Endothelial cell of umbilical vein (primary cell): ENCODE results near the gene NTRK2. TPM values are rescaled to one million over a fixed set of nuclear protein-coding genes. Genes with fewer than 3 reads are reported as not detected.

Experiments
- BruUV-seq: library from RNA; stranded (reverse); fragments of 400-500 nt; replicated peaks from 2 replicates; lab custom pipeline; 2021; lab: Mats Ljungman, UMichigan
- CTCF ChIA-PET: fragments of 300-600, 350-600 bp; sonication (Branson Sonifier 250); formaldehyde crosslinking; loops from one replicate; lab custom pipeline; 2021; ENCODE audit warnings: antibody characterized with exemption, inconsistent platforms; lab: Charles Lee
- POLR2A ChIA-PET: fragments of 300-600, 350-600 bp; sonication (Branson Sonifier 250); formaldehyde crosslinking; loops from one replicate; lab custom pipeline; 2021; ENCODE audit warnings: antibody characterized with exemption, inconsistent platforms; lab: Charles Lee
- DNase-seq: peaks from one replicate; pipeline ENCODE4 v3.0.0-alpha.2; 2011; ENCODE audit warnings: low read depth, low spot score
- FAIRE-seq: peaks from 2 replicates; lab custom pipeline; 2011; peaks lifted over from hg19 to GRCh38; lab: Jason Lieb, UNC
- H2AFZ ChIP-seq: 2 replicates; pipeline ENCODE4 v1.6.0; 2012; ENCODE audit warnings: low read depth, low read length, control low read depth, inconsistent platforms
- H3K27ac ChIP-seq: 2 replicates; pipeline ENCODE4 v1.5.1; 2011; ENCODE audit warnings: low read depth, mild to moderate bottlenecking, control low read depth, low read length, moderate library complexity; ENCODE audit not compliant: insufficient read depth
- H3K27me3 ChIP-seq, 2 experiments: 2 replicates each; pipeline versions ENCODE4 v1.6.0 to v1.6.1; 2011; ENCODE audit warnings: low read length in 2 of 2, mixed read lengths in 1 of 2; ENCODE audit not compliant: control insufficient read depth in 2 of 2, insufficient read depth in 2 of 2
- H3K36me3 ChIP-seq, 2 experiments: 2 replicates in 1 of 2; 3 replicates in 1 of 2; pipeline ENCODE4 v1.5.1; 2011; ENCODE audit warnings: low read length in 2 of 2, mild to moderate bottlenecking in 1 of 2, moderate library complexity in 1 of 2; ENCODE audit not compliant: control insufficient read depth in 2 of 2, insufficient read depth in 2 of 2; ENCODE audit errors: extremely low read depth in 1 of 2
- H3K4me1 ChIP-seq: 3 replicates; pipeline ENCODE4 v1.5.1; 2011; ENCODE audit warnings: mild to moderate bottlenecking, low read length; ENCODE audit not compliant: control insufficient read depth, insufficient read depth; ENCODE audit errors: extremely low read depth
- H3K4me2 ChIP-seq: 2 replicates; pipeline ENCODE4 v1.6.1; 2011; ENCODE audit warnings: low read length, control low read depth, mixed read lengths; ENCODE audit not compliant: insufficient read depth
- H3K4me3 ChIP-seq, 3 experiments: fragments of 200-600 bp in 1 of 3; sonication (generic), shearing (Covaris generic) in 1 of 3; replicated peaks in 1 of 3; 2 replicates each; pipeline ENCODE4 v1.5.1; 2011 to 2016; ENCODE audit warnings: control low read depth in 3 of 3, low read length in 3 of 3, mild to moderate bottlenecking in 2 of 3, inconsistent platforms in 1 of 3, low read depth in 1 of 3, moderate library complexity in 1 of 3; ENCODE audit not compliant: insufficient read depth in 1 of 3
- H3K79me2 ChIP-seq: 2 replicates; pipeline ENCODE4 v1.6.0; 2012; ENCODE audit warnings: low read length, inconsistent platforms; ENCODE audit not compliant: control insufficient read depth, insufficient read depth
- H3K9ac ChIP-seq: replicated peaks from 2 replicates; pipeline ENCODE3; 2011; ENCODE audit warnings: low read length, control low read depth; ENCODE audit not compliant: insufficient read depth; ENCODE audit errors: extremely low read depth
- H3K9me1 ChIP-seq: replicated peaks from 3 replicates; pipeline ENCODE4 v1.6.0; 2011; ENCODE audit warnings: mild to moderate bottlenecking, low read length; ENCODE audit not compliant: control insufficient read depth, insufficient read depth; ENCODE audit errors: extremely low read depth
- H3K9me3 ChIP-seq: replicated peaks from 2 replicates; pipeline ENCODE4 v1.5.1; 2012; ENCODE audit warnings: low read length, inconsistent platforms; ENCODE audit not compliant: control insufficient read depth, insufficient read depth
- H4K20me1 ChIP-seq: replicated peaks from 2 replicates; pipeline ENCODE3; 2011; ENCODE audit warnings: mild to moderate bottlenecking, low read length; ENCODE audit not compliant: control insufficient read depth, insufficient read depth; ENCODE audit errors: extremely low read depth
- CTCF ChIP-seq, 2 donors: IDR thresholded peaks; 1 replicate in 1 of 2; 2 replicates in 1 of 2; pipeline ENCODE4 v1.5.1; 2011; ENCODE audit warnings: low read length in 2 of 2, mild to moderate bottlenecking in 2 of 2, moderate library complexity in 2 of 2, control low read depth in 1 of 2, inconsistent platforms in 1 of 2, low read depth in 1 of 2; ENCODE audit not compliant: insufficient read depth in 1 of 2; ENCODE audit errors: extremely low read depth in 1 of 2
- EZH2 ChIP-seq: IDR thresholded peaks from 2 replicates; pipeline ENCODE4 v1.6.1; 2012; ENCODE audit warnings: borderline replicate concordance, low read depth, mild to moderate bottlenecking, moderate library complexity, low read length, inconsistent platforms; ENCODE audit not compliant: severe bottlenecking
- FOS ChIP-seq: IDR thresholded peaks from 2 replicates; pipeline ENCODE4 v1.6.1; 2011; ENCODE audit warnings: mild to moderate bottlenecking, low read length, moderate library complexity, borderline replicate concordance; ENCODE audit not compliant: insufficient read depth
- GATA2 ChIP-seq: IDR thresholded peaks from 2 replicates; pipeline ENCODE4 v1.7.0; 2011; ENCODE audit warnings: low read depth, mild to moderate bottlenecking, moderate library complexity, mixed read lengths, low read length; ENCODE audit not compliant: insufficient read length, insufficient read depth
- JUN ChIP-seq: IDR thresholded peaks from 2 replicates; pipeline ENCODE4 v1.6.1; 2011; ENCODE audit warnings: borderline replicate concordance, low read depth; ENCODE audit not compliant: insufficient read length, insufficient read depth
- MAX ChIP-seq: IDR thresholded peaks from 2 replicates; pipeline ENCODE4 v1.6.1; 2011; ENCODE audit not compliant: insufficient read depth, insufficient read length
- MYC ChIP-seq: IDR thresholded peaks from one replicate; pipeline ENCODE4 v1.6.1; 2011; ENCODE audit warnings: mild to moderate bottlenecking, low read depth, low read length
- POLR2A ChIP-seq: IDR thresholded peaks from 2 replicates; pipeline ENCODE4 v1.6.1; 2012; ENCODE audit warnings: low read depth, mild to moderate bottlenecking, control low read depth, low read length
- POLR2AphosphoS5 ChIP-seq: IDR thresholded peaks from 2 replicates; pipeline ENCODE4 v1.6.1; 2012; ENCODE audit warnings: low read depth, mild to moderate bottlenecking, control low read depth, low read length, moderate library complexity; ENCODE audit not compliant: insufficient read depth
- dilution Hi-C: fragments of 300-500 bp; cut with MboI; formaldehyde crosslinking; loops from one replicate; pipeline ENCODE4 v1.15.0; 2019; ENCODE audit warnings: low sequenced_read_pairs; ENCODE audit not compliant: extremely low pct_ligation_motif_present
- intact Hi-C: fragments of 100-400 bp; cut with micrococcal nuclease; formaldehyde crosslinking; loops from one replicate; pipeline ENCODE4 v1.10.0; 2022
- polyA plus RNA-seq, 4 experiments: library from polyadenylated mRNA; depleted of rRNA in 3 of 4; stranded (reverse) in 3 of 4; unstranded in 1 of 4; fragments of >200 nt; gene quantifications; 2 replicates each; pipeline versions ENCODE4 v1.2.1 to v1.2.3, GENCODE V29; 2011 to 2012; ENCODE audit warnings: missing spikeins in 1 of 4
- total RNA-seq: library from RNA; stranded (reverse); gene quantifications from 2 replicates; pipeline ENCODE4 v1.2.3, GENCODE V29; 2021

Gene NTRK2
- total and polyA plus RNA-seq, 2 donors (not counting 3 experiments of a cell fraction or from before 2014, with no cell fraction given) = 0.01 to 0.13 TPM

DNA sequence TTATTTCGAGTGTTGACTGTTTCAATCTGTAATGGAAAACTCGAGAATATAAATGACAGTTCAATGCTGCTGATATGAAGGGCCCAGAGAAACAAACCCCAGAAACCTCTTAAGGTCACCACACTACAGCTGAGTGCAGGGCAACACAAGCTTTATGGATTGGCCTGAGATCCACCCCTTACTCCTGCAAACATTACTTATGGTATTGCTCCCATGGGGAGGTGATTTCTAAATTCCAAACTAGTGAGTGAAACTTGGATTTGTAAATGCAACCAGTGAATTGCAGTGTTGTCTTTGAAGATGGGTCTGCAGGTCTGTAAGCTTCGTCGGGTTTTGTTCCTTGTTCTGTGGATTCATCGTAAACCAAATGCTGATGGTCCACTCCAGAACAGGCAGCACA, 85.4 kb downstream of the NTRK2 start:
- FAIRE-seq (no peak), DNase-seq (no peak)
- TF ChIP-seq JUN (no peak), GATA2 (no peak), MYC (no peak), CTCF (IDR thresholded peaks at IDR 0.05; ENCODE audit: extremely low read depth in 1 of 2, insufficient read depth in 1 of 2, low read depth in 1 of 2, low read length in 2 of 2) (no peak), POLR2A (no peak), EZH2 (no peak), FOS (no peak), MAX (no peak), POLR2AphosphoS5 (no peak)
- dilution Hi-C loops = no loop called here
- POLR2A ChIA-PET = no interaction called here
- CTCF ChIA-PET = interaction anchor here (0.6 to 1.3 kb wide), 2 partner anchors 48 to 358 kb away, joined by 3 read pairs; no protein-coding TSS in a partner anchor
- H2AFZ ChIP-seq = no peak overlapping the region
- no peak overlapping the region for H3K27ac ChIP-seq
- no peaks in the 10 kb centered on the region for H3K27me3 ChIP-seq
- H3K79me2 ChIP-seq = no peaks in the 10 kb centered on the region
- H3K9me1 ChIP-seq = no peaks in the 10 kb centered on the region
- H3K9ac ChIP-seq = no peak overlapping the region
- no TSS peak for BruUV-seq
- H3K4me3 ChIP-seq = no peak overlapping the region
- H3K9me3 ChIP-seq = no peaks in the 10 kb centered on the region
- intact Hi-C loops = no loop called here
- H3K4me2 ChIP-seq = no peak overlapping the region
- no peaks in the 10 kb centered on the region for H3K36me3 ChIP-seq
- H4K20me1 ChIP-seq = no peaks in the 10 kb centered on the region
- H3K4me1 ChIP-seq = no peaks in the 10 kb centered on the region
